CD4-positive, CD25-positive, alpha-beta regulatory T cell (primary cell): ENCODE measurements around the gene VEZT. TPM values are rescaled to one million over a fixed set of nuclear protein-coding genes. Genes with fewer than 3 reads are reported as not detected.
"Not testable (repeated sequence)": the region's sequence is repeated elsewhere in the genome, so short reads cannot be mapped to it uniquely, and the experiment has no call there.

Experiments
- ATAC-seq, 2 donors: fragments of 150-1000 bp; cut with Tn5 transposase; one replicate each; pipeline ENCODE4 v1.10.0; 2021; ENCODE audit warnings: low read depth in 2 of 2, moderate number of reproducible peaks in 2 of 2, moderate library complexity in 1 of 2
- DNase-seq, 3 donors: peaks; one replicate each; pipeline versions ENCODE4 v3.0.0 to v3.0.0-alpha.2; 2012 to 2022; ENCODE audit warnings: mixed read lengths in 1 of 3
- H3K27ac ChIP-seq: one replicate; pipeline ENCODE4 v1.7.0; 2013; ENCODE audit warnings: mild to moderate bottlenecking, low read length; ENCODE audit not compliant: insufficient read depth, poor library complexity, severe bottlenecking
- H3K27me3 ChIP-seq: one replicate; pipeline ENCODE4 v1.7.0; 2013; ENCODE audit warnings: low read length; ENCODE audit not compliant: control insufficient read depth, insufficient read depth
- H3K36me3 ChIP-seq: one replicate; pipeline ENCODE4 v1.7.0; 2013; ENCODE audit warnings: mild to moderate bottlenecking, low read length, moderate library complexity; ENCODE audit not compliant: control insufficient read depth, insufficient read depth
- H3K4me1 ChIP-seq: 2 replicates; pipeline ENCODE4 v1.7.0; 2013; ENCODE audit warnings: mild to moderate bottlenecking, low read length; ENCODE audit not compliant: insufficient read depth, control insufficient read depth, poor library complexity, severe bottlenecking
- H3K4me3 ChIP-seq: one replicate; pipeline ENCODE4 v1.7.0; 2013; ENCODE audit warnings: low read depth, mild to moderate bottlenecking, low read length, moderate library complexity
- H3K9me3 ChIP-seq, 2 experiments: 1 replicate in 1 of 2; 2 replicates in 1 of 2; pipeline ENCODE4 v1.7.0; 2013; ENCODE audit warnings: low read length in 2 of 2, mild to moderate bottlenecking in 1 of 2, moderate library complexity in 1 of 2; ENCODE audit not compliant: control insufficient read depth in 2 of 2
- H3K27ac Mint-ChIP-seq, 3 donors: one replicate each; pipeline ENCODE4 v1.8.0; 2020 to 2022; ENCODE audit warnings: mild to moderate bottlenecking in 3 of 3, mixed read lengths in 3 of 3, moderate library complexity in 2 of 3
- H3K27me3 Mint-ChIP-seq: one replicate; pipeline ENCODE4 v1.8.0; 2022; ENCODE audit warnings: mild to moderate bottlenecking, mixed read lengths
- H3K36me3 Mint-ChIP-seq: one replicate; pipeline ENCODE4 v1.8.0; 2020; ENCODE audit warnings: mixed read lengths
- H3K4me1 Mint-ChIP-seq, 4 donors: one replicate each; pipeline ENCODE4 v1.8.0; 2020 to 2022; ENCODE audit warnings: mixed read lengths in 4 of 4, mild to moderate bottlenecking in 1 of 4
- H3K4me3 Mint-ChIP-seq, 4 donors: one replicate each; pipeline ENCODE4 v1.8.0; 2020 to 2022; ENCODE audit warnings: mild to moderate bottlenecking in 4 of 4, mixed read lengths in 4 of 4, moderate library complexity in 3 of 4
- H3K9me3 Mint-ChIP-seq, 7 donors: one replicate each; pipeline ENCODE4 v1.8.0; 2020 to 2022; ENCODE audit warnings: mixed read lengths in 7 of 7, mild to moderate bottlenecking in 3 of 7, moderate library complexity in 2 of 7
- polyA plus RNA-seq, 4 donors: library from polyadenylated mRNA; unstranded; fragments of 300-500 nt; fragmentation: Illumina TruSeq; gene quantifications; one replicate each; pipeline ENCODE4 v1.2.3, GENCODE V29; 2021
- total RNA-seq: library from RNA; stranded (reverse); gene quantifications from one replicate; pipeline ENCODE4 v1.2.3, GENCODE V29; 2022

Gene VEZT
- total and polyA plus RNA-seq, 5 donors from 2014 or later: 21.9 to 52.9 (median 28.7) TPM

GRCh38 chr12:95193139-95193538 is 24.5 kb upstream of the VEZT start:
- no peaks in the 10 kb centered on the region for H3K36me3 Mint-ChIP-seq
- peaks cover 0 to 2% (median 0%) of the 10 kb centered on the region in 7 donors for H3K9me3 Mint-ChIP-seq
- DNase-seq (no peak), ATAC-seq (no peak)
- no peaks in the 10 kb centered on the region for H3K4me1 Mint-ChIP-seq
- H3K27ac Mint-ChIP-seq: no peak overlapping the region
- peaks cover 10% of the 10 kb centered on the region for H3K27me3 Mint-ChIP-seq
- H3K9me3 ChIP-seq: no peaks in the 10 kb centered on the region
- H3K4me3 Mint-ChIP-seq: no peak overlapping the region
- no peak overlapping the region for H3K27ac ChIP-seq
- H3K27me3 ChIP-seq: no peaks in the 10 kb centered on the region
- H3K4me3 ChIP-seq: no peak overlapping the region
- H3K36me3 ChIP-seq: no peaks in the 10 kb centered on the region
- H3K4me1 ChIP-seq: no peaks in the 10 kb centered on the region

- ATAC-seq (no peak), DNase-seq (no peak)
- Histone ChIP-seq H3K4me3 (no peak overlapping the region), H3K27me3 (no peaks in the 10 kb centered on the region), H3K36me3 (no peaks in the 10 kb centered on the region), H3K4me1 (no peaks in the 10 kb centered on the region), H3K27ac (no peak overlapping the region), H3K9me3 (no peaks in the 10 kb centered on the region)
- H3K36me3 Mint-ChIP-seq: no peaks in the 10 kb centered on the region
- no peak overlapping the region for H3K4me3 Mint-ChIP-seq
- peaks cover 17% of the 10 kb centered on the region for H3K27me3 Mint-ChIP-seq
- H3K27ac Mint-ChIP-seq: no peak overlapping the region
- H3K4me1 Mint-ChIP-seq: no peaks in the 10 kb centered on the region
- peaks cover 0 to 2% (median 0%) of the 10 kb centered on the region in 7 donors for H3K9me3 Mint-ChIP-seq
These were observed 22.5 kb upstream of the VEZT start for GRCh38 chr12:95195122-95195521.

- not testable (repeated sequence) for H3K9me3 ChIP-seq, H3K4me1 Mint-ChIP-seq, H3K27ac ChIP-seq, ATAC-seq, H3K9me3 Mint-ChIP-seq, H3K27me3 ChIP-seq, DNase-seq, H3K36me3 ChIP-seq, H3K4me3 ChIP-seq, H3K36me3 Mint-ChIP-seq, H3K27ac Mint-ChIP-seq, H3K4me1 ChIP-seq, H3K4me3 Mint-ChIP-seq
- H3K27me3 Mint-ChIP-seq: peaks cover 17% of the 10 kb centered on the region
These were observed 20.6 kb upstream of the VEZT start for GRCh38 chr12:95196875-95197569.

GRCh38 chr12:95197636-95198035 is 20.0 kb upstream of the VEZT start:
- Histone ChIP-seq H3K36me3 (no peaks in the 10 kb centered on the region), H3K27me3 (no peaks in the 10 kb centered on the region), H3K27ac (no peak overlapping the region), H3K4me1 (no peaks in the 10 kb centered on the region), H3K9me3 (no peaks in the 10 kb centered on the region), H3K4me3 (no peak overlapping the region)
- no peak for ATAC-seq
- H3K4me1 Mint-ChIP-seq: peaks cover 0 to 2% (median under 1%) of the 10 kb centered on the region in 4 donors
- peaks cover 17% of the 10 kb centered on the region for H3K27me3 Mint-ChIP-seq
- H3K36me3 Mint-ChIP-seq: no peaks in the 10 kb centered on the region
- H3K9me3 Mint-ChIP-seq: peaks cover 0 to 1% (median 0%) of the 10 kb centered on the region in 7 donors
- H3K4me3 Mint-ChIP-seq: no peak overlapping the region
- DNase-seq: no peak
- H3K27ac Mint-ChIP-seq: no peak overlapping the region

GRCh38 chr12:95198914-95199313 is 18.7 kb upstream of the VEZT start:
- Mint-ChIP-seq H3K27ac (no peak overlapping the region), H3K9me3 (peaks cover 0 to 1% (median 0%) of the 10 kb centered on the region in 7 donors), H3K4me1 (peaks cover 0 to 5% (median 2%) of the 10 kb centered on the region in 4 donors), H3K4me3 (no peak overlapping the region), H3K27me3 (peaks cover 17% of the 10 kb centered on the region), H3K36me3 (no peaks in the 10 kb centered on the region)
- ATAC-seq (no peak), DNase-seq (no peak)
- H3K4me1 ChIP-seq: no peaks in the 10 kb centered on the region
- H3K27ac ChIP-seq: no peak overlapping the region
- no peaks in the 10 kb centered on the region for H3K36me3 ChIP-seq
- no peaks in the 10 kb centered on the region for H3K9me3 ChIP-seq
- H3K4me3 ChIP-seq: no peak overlapping the region
- no peaks in the 10 kb centered on the region for H3K27me3 ChIP-seq

- ATAC-seq: no peak
- H3K4me3 ChIP-seq: no peak overlapping the region
These were observed 17.3 kb upstream of the VEZT start for GRCh38 chr12:95200128-95200894.

GRCh38 chr12:95201056-95201670 is 16.4 kb upstream of the VEZT start:
- Histone ChIP-seq H3K36me3 (no peaks in the 10 kb centered on the region), H3K27ac (no peak overlapping the region), H3K27me3 (no peaks in the 10 kb centered on the region), H3K4me1 (no peaks in the 10 kb centered on the region), H3K4me3 (no peak overlapping the region), H3K9me3 (no peaks in the 10 kb centered on the region)
- DNase-seq (no peak), ATAC-seq (no peak)
- Mint-ChIP-seq H3K27me3 (peaks cover 22% of the 10 kb centered on the region), H3K36me3 (no peaks in the 10 kb centered on the region), H3K4me3 (no peak overlapping the region), H3K27ac (peak overlapping the region in 1 of 3 donors; percentile 10), H3K4me1 (peaks cover 0 to 5% (median 2%) of the 10 kb centered on the region in 4 donors), H3K9me3 (peaks cover 0 to 1% (median 0%) of the 10 kb centered on the region in 7 donors)

More at GRCh38 chr12:95200128-95200894, 17.3 kb upstream of the VEZT start:
- H3K36me3 ChIP-seq: no peaks in the 10 kb centered on the region
- Mint-ChIP-seq H3K36me3 (no peaks in the 10 kb centered on the region), H3K4me1 (peaks cover 0 to 5% (median 2%) of the 10 kb centered on the region in 4 donors), H3K9me3 (peaks cover 0 to 1% (median 0%) of the 10 kb centered on the region in 7 donors), H3K27me3 (peaks cover 22% of the 10 kb centered on the region), H3K4me3 (no peak overlapping the region), H3K27ac (no peak overlapping the region)
- no peak for DNase-seq
- H3K4me1 ChIP-seq: no peaks in the 10 kb centered on the region
- no peaks in the 10 kb centered on the region for H3K27me3 ChIP-seq
- no peak overlapping the region for H3K27ac ChIP-seq
- H3K9me3 ChIP-seq: no peaks in the 10 kb centered on the region
